Progenitor cell of endocrine pancreas (in vitro differentiated cells): ENCODE measurements around the gene PAGE4. TPM values are rescaled to one million over a fixed set of nuclear protein-coding genes. Genes with fewer than 3 reads are reported as not detected.

Source experiments
- DNase-seq: peaks from one replicate; pipeline ENCODE4 v3.0.0; 2021; ENCODE audit warnings: low spot score; ENCODE audit not compliant: unreplicated experiment
- H3K27ac Mint-ChIP-seq: 2 replicates; pipeline ENCODE4 v1.8.0; 2021; ENCODE audit warnings: mild to moderate bottlenecking, moderate library complexity, mixed read lengths
- H3K27me3 Mint-ChIP-seq: 2 replicates; pipeline ENCODE4 v1.8.0; 2021; ENCODE audit warnings: mixed read lengths
- H3K36me3 Mint-ChIP-seq: 2 replicates; pipeline ENCODE4 v1.8.0; 2022; ENCODE audit warnings: mixed read lengths; ENCODE audit not compliant: insufficient read depth
- H3K4me1 Mint-ChIP-seq: 2 replicates; pipeline ENCODE4 v1.8.0; 2021; ENCODE audit warnings: low read depth, mixed read lengths
- H3K4me3 Mint-ChIP-seq: 2 replicates; pipeline ENCODE4 v1.8.0; 2021; ENCODE audit warnings: low read depth, mild to moderate bottlenecking, moderate library complexity, mixed read lengths
- H3K9me3 Mint-ChIP-seq: 2 replicates; pipeline ENCODE4 v1.8.0; 2021; ENCODE audit warnings: low read depth, mixed read lengths
- long read RNA-seq: library from polyadenylated mRNA; unstranded; transcript quantifications from one replicate; pipeline ENCODE4 v2.0.0, GENCODE V29; 2020
- total RNA-seq: library from RNA; stranded (reverse); gene quantifications from 2 replicates; pipeline ENCODE4 v1.2.1, GENCODE V29; 2021
- TF ChIP-seq, protein P1 (sequence below): fragments of 200-600 bp; sonication (generic); IDR thresholded peaks from one replicate; pipeline ENCODE4 v1.5.0; 2021; ENCODE audit warnings: antibody characterized with exemption, mild to moderate bottlenecking; ENCODE audit not compliant: unreplicated experiment

PAGE4 gene, protein sequence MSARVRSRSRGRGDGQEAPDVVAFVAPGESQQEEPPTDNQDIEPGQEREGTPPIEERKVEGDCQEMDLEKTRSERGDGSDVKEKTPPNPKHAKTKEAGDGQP
- not detected in 2 replicates for total RNA-seq
- long read RNA-seq = 0 reads

DNA sequence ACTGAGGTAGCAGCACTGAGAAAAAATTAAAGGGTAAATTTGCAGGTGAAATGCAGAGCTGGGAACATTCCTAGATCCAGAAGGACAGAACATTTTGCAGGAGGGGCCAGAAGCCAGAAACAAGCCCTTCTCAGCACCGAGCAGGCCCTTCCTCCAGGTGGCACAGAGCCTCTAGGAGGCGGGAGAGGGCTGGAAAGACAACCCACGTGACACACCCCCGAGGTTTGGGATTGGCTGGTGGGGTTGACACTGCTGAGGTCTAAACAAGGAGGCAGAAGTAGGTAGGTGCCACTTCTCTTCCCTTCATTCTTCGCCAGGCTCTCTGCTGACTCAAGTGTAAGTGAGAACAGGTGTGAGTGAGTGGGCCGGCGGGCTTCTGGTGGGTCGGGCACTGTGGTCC, at the start of gene PAGE4:
Gene PAGE4 (plus strand): TSS at position 288 of the 400 bp plus-strand sequence. CDS start 1,126 bp downstream, outside the sequence.
- H3K4me1 Mint-ChIP-seq = no peaks in the 10 kb centered on the region
- H3K9me3 Mint-ChIP-seq = peaks cover 4% of the 10 kb centered on the region
- no peak for DNase-seq
- H3K27ac Mint-ChIP-seq = no peak within 1 kb of the TSS
- TF ChIP-seq, protein P1, sequence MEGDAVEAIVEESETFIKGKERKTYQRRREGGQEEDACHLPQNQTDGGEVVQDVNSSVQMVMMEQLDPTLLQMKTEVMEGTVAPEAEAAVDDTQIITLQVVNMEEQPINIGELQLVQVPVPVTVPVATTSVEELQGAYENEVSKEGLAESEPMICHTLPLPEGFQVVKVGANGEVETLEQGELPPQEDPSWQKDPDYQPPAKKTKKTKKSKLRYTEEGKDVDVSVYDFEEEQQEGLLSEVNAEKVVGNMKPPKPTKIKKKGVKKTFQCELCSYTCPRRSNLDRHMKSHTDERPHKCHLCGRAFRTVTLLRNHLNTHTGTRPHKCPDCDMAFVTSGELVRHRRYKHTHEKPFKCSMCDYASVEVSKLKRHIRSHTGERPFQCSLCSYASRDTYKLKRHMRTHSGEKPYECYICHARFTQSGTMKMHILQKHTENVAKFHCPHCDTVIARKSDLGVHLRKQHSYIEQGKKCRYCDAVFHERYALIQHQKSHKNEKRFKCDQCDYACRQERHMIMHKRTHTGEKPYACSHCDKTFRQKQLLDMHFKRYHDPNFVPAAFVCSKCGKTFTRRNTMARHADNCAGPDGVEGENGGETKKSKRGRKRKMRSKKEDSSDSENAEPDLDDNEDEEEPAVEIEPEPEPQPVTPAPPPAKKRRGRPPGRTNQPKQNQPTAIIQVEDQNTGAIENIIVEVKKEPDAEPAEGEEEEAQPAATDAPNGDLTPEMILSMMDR = no peak
- no peak within 1 kb of the TSS for H3K4me3 Mint-ChIP-seq
- H3K27me3 Mint-ChIP-seq = peaks cover 3% of the 10 kb centered on the region
- H3K36me3 Mint-ChIP-seq = no peaks in the 10 kb centered on the region

DNA sequence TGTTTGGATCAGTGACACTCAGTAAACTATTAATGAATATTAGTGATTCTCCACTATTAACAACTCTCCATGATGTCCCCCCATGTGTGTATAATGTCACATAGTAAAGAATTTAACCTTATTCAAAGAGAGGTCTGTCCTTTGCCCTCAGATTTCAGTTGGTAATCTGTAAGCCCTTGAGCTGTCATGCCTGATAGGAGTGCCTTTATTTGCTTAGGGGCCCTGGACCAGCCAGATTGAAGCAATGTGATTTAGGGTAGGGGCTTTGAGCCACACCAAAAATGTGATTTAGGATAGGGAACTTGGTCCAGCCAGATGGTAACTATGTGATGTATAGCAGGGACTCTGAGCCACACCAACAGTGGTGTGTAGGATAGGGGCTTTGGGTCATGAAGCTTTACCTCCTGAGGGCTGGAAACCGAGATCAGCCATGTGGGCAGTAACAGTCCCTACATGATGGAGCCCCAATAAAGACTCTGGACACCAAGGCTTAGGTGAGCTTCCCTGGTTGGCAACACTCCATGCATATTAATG, 44.3 kb upstream of the PAGE4 start:
- TF ChIP-seq, protein P1 = no peak
- Mint-ChIP-seq H3K27ac (no peak overlapping the region), H3K4me3 (no peak overlapping the region), H3K27me3 (no peaks in the 10 kb centered on the region), H3K9me3 (no peaks in the 10 kb centered on the region), H3K4me1 (no peaks in the 10 kb centered on the region), H3K36me3 (no peaks in the 10 kb centered on the region)
- DNase-seq = no peak

DNA sequence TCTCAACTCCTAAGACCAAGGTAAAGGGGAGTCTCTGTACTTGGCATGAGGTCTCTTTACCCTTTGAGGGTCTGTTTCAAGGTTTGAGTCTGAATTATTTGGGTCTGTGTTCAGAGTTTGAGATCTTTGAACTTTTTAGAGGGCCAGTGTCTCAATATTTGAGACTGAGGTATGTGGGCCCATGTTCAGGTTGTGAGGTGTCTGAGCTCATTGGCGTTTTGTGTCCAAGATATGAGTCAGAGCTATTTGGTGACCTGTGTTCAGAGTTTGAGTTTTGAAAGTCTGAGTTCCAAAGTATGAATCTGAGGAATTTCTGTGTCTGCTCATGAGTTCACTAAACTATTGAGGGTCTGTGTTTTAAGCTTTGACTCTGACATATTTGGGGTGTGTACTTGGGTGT, 36.7 kb upstream of the PAGE4 start:
- TF ChIP-seq, protein P1 = no peak
- DNase-seq = no peak
- H3K27me3 Mint-ChIP-seq = no peaks in the 10 kb centered on the region
- no peaks in the 10 kb centered on the region for H3K9me3 Mint-ChIP-seq
- H3K27ac Mint-ChIP-seq = no peak overlapping the region
- no peak overlapping the region for H3K4me3 Mint-ChIP-seq
- peaks cover 1% of the 10 kb centered on the region for H3K36me3 Mint-ChIP-seq
- H3K4me1 Mint-ChIP-seq = no peaks in the 10 kb centered on the region

DNA sequence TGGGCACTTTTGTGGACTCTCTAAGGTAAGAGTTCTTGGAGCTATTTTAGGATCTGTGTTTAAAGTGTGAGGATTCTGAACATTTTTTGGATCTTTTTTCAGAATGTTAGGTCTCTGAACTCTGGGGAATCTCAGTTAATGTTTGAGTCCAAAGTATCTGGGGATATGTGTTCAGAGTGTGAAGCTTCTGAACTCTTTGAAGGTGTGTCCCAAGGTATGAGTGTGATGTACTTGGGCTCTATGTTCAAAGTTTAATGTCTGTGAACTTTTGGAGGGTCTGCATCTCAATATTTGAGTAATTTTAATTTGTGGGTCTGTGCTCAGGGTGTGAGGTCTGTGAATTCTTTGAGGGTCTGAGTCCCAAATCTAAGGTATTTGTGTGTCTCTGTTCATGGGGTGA, 35.4 kb upstream of the PAGE4 start:
- H3K4me1 Mint-ChIP-seq = no peaks in the 10 kb centered on the region
- H3K9me3 Mint-ChIP-seq = peaks cover 4% of the 10 kb centered on the region
- no peaks in the 10 kb centered on the region for H3K27me3 Mint-ChIP-seq
- H3K27ac Mint-ChIP-seq = no peak overlapping the region
- peaks cover 1% of the 10 kb centered on the region for H3K36me3 Mint-ChIP-seq
- TF ChIP-seq, protein P1 = no peak
- no peak overlapping the region for H3K4me3 Mint-ChIP-seq
- DNase-seq = no peak

DNA sequence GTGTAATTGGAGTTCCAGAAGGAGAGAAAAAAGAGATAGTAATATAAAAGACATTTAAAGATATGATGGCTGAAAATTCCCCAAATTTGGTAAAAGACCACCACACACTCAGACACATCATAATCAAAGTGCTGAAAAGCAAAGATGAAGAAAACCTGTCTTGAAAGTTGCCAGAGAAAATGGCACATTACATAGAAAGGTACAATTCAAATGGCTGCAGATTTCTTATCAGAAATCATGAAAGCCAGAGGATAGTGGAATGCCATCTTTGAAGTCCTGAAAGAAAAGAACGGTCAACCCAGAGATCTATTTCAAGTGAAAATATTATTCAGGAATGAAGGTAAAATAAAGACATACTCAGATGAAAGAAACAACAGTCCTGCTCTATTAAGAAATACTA, 29.3 kb upstream of the PAGE4 start:
- TF ChIP-seq, protein P1 = no peak
- Mint-ChIP-seq H3K27ac (no peak overlapping the region), H3K36me3 (peaks cover 1% of the 10 kb centered on the region), H3K27me3 (no peaks in the 10 kb centered on the region), H3K9me3 (peaks cover 17% of the 10 kb centered on the region), H3K4me1 (no peaks in the 10 kb centered on the region), H3K4me3 (no peak overlapping the region)
- DNase-seq = no peak
